Naive thymus-derived CD8-positive, alpha-beta T cell (primary cell): ENCODE results near the gene TRABD2B. TPM values are rescaled to one million over a fixed set of nuclear protein-coding genes. Genes with fewer than 3 reads are reported as not detected.

Experiments
- ATAC-seq, 2 donors: fragments of 150-1000 bp; cut with Tn5 transposase in 1 of 2; sonication (Bioruptor Pico), chemical (Tn5 transposase) in 1 of 2; 1 replicate in 1 of 2; 2 replicates in 1 of 2; pipeline ENCODE4 v1.10.0; 2021; ENCODE audit warnings: mild to moderate bottlenecking in 2 of 2, moderate library complexity in 2 of 2
- POLR2A ChIA-PET: fragments of 350-600 bp; sonication (Branson Sonifier 250); formaldehyde crosslinking; loops from one replicate; lab custom pipeline; 2021; ENCODE audit warnings: antibody characterized with exemption; lab: Charles Lee
- DNase-seq, 10 donors: peaks; one replicate each; pipeline versions ENCODE4 v3.0.0 to v3.0.0-alpha.2; 2020 to 2022
- H3K27ac Mint-ChIP-seq, 10 donors: one replicate each; pipeline ENCODE4 v1.8.0; 2020 to 2022; ENCODE audit warnings: mild to moderate bottlenecking in 10 of 10, mixed read lengths in 10 of 10, moderate library complexity in 4 of 10, inconsistent platforms in 1 of 10
- H3K27me3 Mint-ChIP-seq, 5 donors: one replicate each; pipeline ENCODE4 v1.8.0; 2021 to 2022; ENCODE audit warnings: mixed read lengths in 5 of 5
- H3K36me3 Mint-ChIP-seq, 3 donors: one replicate each; pipeline ENCODE4 v1.8.0; 2020 to 2022; ENCODE audit warnings: mixed read lengths in 3 of 3, mild to moderate bottlenecking in 2 of 3, inconsistent platforms in 1 of 3
- H3K4me1 Mint-ChIP-seq, 4 donors: one replicate each; pipeline ENCODE4 v1.8.0; 2021 to 2022; ENCODE audit warnings: mixed read lengths in 4 of 4
- H3K4me3 Mint-ChIP-seq, 10 donors: one replicate each; pipeline ENCODE4 v1.8.0; 2020 to 2022; ENCODE audit warnings: mild to moderate bottlenecking in 10 of 10, mixed read lengths in 10 of 10, moderate library complexity in 6 of 10, inconsistent platforms in 1 of 10
- H3K9me3 Mint-ChIP-seq, 9 donors: one replicate each; pipeline ENCODE4 v1.8.0; 2020 to 2022; ENCODE audit warnings: mixed read lengths in 9 of 9, mild to moderate bottlenecking in 3 of 9, inconsistent platforms in 1 of 9, moderate library complexity in 1 of 9
- polyA plus RNA-seq, 3 donors: library from polyadenylated mRNA; unstranded; fragments of 300-500 nt; fragmentation: Illumina TruSeq; gene quantifications; one replicate each; pipeline ENCODE4 v1.2.3, GENCODE V29; 2021
- total RNA-seq, 8 experiments: library from RNA in 2 of 8; stranded (reverse) in 2 of 8; gene quantifications; one replicate each; pipeline ENCODE4 v1.2.3 and lab custom pipeline; 2021 to 2026

The TRABD2B gene
- total and polyA plus RNA-seq, 5 experiments from 2014 or later, result not detected

DNA sequence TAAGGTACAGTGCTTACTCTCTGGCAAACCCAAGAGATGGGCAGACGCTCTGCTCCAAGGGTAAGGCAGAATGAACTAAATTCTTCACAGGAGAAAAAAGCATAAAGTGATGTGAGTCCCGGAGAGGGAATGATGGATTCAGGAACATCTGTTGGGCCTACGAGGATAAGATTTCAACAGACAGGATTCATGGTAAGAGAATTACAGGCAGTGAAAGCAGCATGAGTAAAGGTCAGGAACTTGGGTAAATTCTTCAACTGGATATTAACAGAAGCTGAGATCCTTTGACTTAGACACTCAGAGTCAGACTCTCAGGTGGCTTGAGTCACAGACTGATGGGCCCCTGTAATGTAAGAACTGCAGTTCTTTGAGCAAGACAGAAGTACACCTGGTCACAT is 152.6 kb downstream of the TRABD2B start:
- H3K4me3 Mint-ChIP-seq, result no peak overlapping the region
- POLR2A ChIA-PET, result no interaction called here
- no peaks in the 10 kb centered on the region for H3K36me3 Mint-ChIP-seq
- H3K27ac Mint-ChIP-seq, result no peak overlapping the region
- ATAC-seq, result no peak
- DNase-seq, result no peak
- peaks cover 5 to 15% (median 11%) of the 10 kb centered on the region in 5 donors for H3K27me3 Mint-ChIP-seq
- peaks cover 0 to 2% (median 0%) of the 10 kb centered on the region in 4 donors for H3K4me1 Mint-ChIP-seq
- H3K9me3 Mint-ChIP-seq, result no peaks in the 10 kb centered on the region

DNA sequence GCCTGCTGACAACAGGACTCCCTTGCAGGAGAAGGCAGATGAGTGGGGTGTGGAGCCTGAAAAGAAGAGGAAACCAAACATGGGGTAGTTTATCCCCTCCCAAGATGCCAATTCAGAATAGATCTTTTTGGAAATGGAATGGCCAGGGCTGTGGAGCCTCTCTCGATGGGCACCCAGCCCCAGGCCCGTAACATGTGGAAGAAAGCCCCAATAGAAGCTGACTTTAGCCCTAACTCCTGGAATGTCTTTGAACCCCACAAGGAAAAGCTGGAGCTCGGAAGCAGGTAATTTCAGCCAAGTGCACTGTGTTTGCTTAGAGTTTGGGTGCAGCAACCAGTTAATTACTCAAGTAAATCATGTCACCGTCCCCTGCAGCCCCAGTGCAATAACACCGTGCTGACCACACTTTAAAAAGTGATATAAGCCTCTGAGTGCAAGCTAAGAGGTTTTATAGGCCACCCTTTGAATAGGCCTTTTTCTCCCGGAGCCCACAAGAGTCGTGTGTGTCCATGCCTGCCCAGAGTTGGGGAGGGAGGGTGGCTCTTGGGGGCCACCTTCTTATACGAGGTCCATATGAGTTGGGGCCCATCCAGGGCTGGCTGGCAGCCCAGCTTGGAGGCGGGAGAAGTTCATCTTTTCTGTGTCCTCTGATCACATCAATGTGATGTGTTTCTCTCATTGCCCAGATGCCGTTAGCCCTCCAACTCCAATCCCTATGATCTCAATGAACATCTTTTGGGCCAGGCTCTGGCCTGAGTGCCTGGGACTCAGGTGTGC is 153.2 kb downstream of the TRABD2B start:
- POLR2A ChIA-PET, result no interaction called here
- Mint-ChIP-seq H3K4me1 (peaks cover 0 to 2% (median 0%) of the 10 kb centered on the region in 4 donors), H3K9me3 (no peaks in the 10 kb centered on the region), H3K27ac (no peak overlapping the region), H3K27me3 (peaks cover 5 to 15% (median 11%) of the 10 kb centered on the region in 5 donors), H3K4me3 (no peak overlapping the region), H3K36me3 (no peaks in the 10 kb centered on the region)
- ATAC-seq (no peak), DNase-seq (no peak)

DNA sequence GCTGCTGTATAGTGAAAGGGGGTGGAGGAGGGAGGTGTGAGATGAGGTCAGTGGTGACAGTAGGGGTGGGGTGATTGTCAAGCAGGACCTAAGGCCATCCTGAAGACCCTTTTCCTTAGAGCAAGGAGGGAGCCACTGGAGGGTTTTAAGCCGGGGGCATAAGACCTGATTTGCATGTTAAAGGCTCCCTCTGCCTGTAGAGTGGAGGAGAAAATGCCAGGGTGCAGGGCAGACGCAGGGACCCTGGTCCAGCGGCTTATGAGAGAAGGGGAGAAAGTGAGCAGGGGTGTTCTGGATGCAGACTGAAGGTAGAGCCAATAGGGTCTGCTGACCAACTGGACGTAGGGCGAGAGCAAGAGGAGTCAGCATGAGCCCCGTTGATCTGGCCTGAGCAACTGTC is 154.1 kb downstream of the TRABD2B start:
- POLR2A ChIA-PET, result no interaction called here
- H3K27me3 Mint-ChIP-seq, result peaks cover 5 to 16% (median 13%) of the 10 kb centered on the region in 5 donors
- no peak for DNase-seq
- H3K36me3 Mint-ChIP-seq, result no peaks in the 10 kb centered on the region
- H3K27ac Mint-ChIP-seq, result no peak overlapping the region
- no peak for ATAC-seq
- peaks cover 0 to 2% (median 0%) of the 10 kb centered on the region in 4 donors for H3K4me1 Mint-ChIP-seq
- no peaks in the 10 kb centered on the region for H3K9me3 Mint-ChIP-seq
- H3K4me3 Mint-ChIP-seq, result no peak overlapping the region

DNA sequence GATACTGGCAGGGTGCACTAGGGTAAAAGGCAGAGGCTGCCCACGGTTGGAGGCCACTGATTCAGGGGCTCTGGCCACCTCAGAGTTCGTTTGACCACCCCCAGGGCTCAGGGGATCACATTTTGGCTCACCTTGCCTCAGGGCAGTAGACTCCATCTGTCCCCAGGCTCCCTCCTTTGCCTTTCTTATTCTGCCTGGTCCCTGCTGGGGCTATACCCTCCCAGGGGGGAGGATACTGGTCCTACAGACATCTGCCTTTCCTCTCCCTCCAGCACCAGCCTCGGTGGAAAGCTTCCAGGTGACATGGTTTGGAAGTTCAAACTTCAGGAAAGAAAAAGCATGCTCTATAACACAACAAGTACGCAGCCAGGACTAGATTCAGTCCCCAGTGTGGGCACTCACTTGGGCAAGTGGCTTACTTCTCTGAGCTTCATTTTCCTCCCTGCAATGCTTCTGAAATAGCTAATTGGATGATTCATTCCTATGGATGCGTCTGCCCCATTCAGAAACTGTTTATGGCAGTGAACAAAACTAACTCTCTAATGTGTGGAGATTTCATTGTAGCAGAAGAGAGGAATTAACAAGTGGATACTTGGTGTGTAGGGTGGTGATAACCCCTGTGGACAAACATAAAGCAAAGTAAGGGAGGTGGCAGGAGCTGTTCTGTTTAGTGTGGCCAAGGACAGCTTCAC is 154.8 kb downstream of the TRABD2B start:
- H3K36me3 Mint-ChIP-seq, result no peaks in the 10 kb centered on the region
- ATAC-seq (no peak), DNase-seq (no peak)
- H3K27me3 Mint-ChIP-seq, result peaks cover 5 to 17% (median 13%) of the 10 kb centered on the region in 5 donors
- H3K4me1 Mint-ChIP-seq, result peaks cover 0 to 2% (median 0%) of the 10 kb centered on the region in 4 donors
- no peak overlapping the region for H3K27ac Mint-ChIP-seq
- POLR2A ChIA-PET, result no interaction called here
- H3K4me3 Mint-ChIP-seq, result no peak overlapping the region
- no peaks in the 10 kb centered on the region for H3K9me3 Mint-ChIP-seq

DNA sequence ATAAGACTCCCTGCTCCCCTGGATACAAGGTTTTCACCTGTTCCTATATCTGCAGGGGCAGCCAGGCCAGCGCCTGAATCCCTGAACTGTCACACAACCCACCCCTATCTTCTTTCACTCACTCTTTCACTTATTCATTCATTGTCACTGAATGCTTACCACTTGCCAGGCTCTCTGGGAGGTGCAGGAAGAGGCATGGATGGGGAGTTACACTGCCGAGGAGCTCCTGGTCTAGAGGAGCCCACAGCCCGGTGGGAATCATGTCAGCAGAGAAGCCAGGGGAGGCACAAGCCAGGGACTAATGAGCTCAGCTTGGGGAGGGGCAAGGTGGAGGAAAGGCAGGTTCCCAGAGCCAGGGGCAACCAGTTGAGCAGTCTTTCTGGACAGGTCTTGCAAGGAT is 155.8 kb downstream of the TRABD2B start:
- no peak for ATAC-seq
- no peak overlapping the region for H3K4me3 Mint-ChIP-seq
- H3K9me3 Mint-ChIP-seq, result no peaks in the 10 kb centered on the region
- POLR2A ChIA-PET, result no interaction called here
- H3K27ac Mint-ChIP-seq, result no peak overlapping the region
- peaks cover 5 to 19% (median 13%) of the 10 kb centered on the region in 5 donors for H3K27me3 Mint-ChIP-seq
- H3K36me3 Mint-ChIP-seq, result no peaks in the 10 kb centered on the region
- H3K4me1 Mint-ChIP-seq, result peaks cover 0 to 4% (median 0%) of the 10 kb centered on the region in 4 donors
- no peak for DNase-seq

DNA sequence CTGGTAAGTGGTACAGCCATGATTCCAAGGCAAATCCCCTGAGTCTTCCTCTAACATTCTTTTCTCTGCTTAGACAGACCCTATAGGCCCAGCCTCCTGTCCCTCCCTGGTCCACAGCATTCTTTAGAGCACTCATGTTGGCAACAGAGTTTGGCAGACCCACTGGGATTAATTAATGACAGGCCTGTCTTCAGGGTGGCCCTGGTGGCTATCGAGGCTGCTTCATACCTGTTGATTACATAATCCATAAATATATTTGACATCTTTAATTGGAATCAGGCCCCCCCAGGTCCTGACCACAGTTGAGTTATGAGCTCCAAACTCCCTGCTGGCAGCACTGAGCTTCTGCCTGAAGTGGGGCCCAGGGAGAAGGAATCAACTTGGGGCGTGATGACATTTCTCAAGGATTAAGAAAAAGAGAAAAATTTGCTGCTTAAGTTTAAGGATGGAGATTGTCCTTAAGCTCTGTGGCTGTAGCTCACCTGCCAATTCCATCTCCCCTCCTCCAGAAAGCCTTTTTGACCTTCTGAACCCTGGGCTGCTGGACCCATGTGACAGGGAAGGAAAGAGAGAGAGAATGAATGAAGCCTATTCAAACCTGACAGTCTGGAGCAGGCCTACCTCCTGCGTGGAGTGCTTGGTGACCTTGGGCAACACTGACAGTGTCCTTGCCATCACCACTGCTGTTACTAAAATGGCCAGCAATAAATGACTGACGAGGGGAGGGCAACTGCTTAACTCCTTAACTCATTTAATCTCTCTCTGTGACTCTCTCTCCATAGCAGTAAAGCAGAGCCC is 156.6 kb downstream of the TRABD2B start:
- Mint-ChIP-seq H3K36me3 (peaks cover 0 to 6% (median 0%) of the 10 kb centered on the region in 3 donors), H3K4me3 (no peak overlapping the region), H3K9me3 (peaks cover 0 to 6% (median 0%) of the 10 kb centered on the region in 9 donors), H3K27me3 (peaks cover 5 to 19% (median 13%) of the 10 kb centered on the region in 5 donors), H3K27ac (no peak overlapping the region), H3K4me1 (peaks cover 0 to 4% (median 0%) of the 10 kb centered on the region in 4 donors)
- DNase-seq, result no peak
- POLR2A ChIA-PET, result no interaction called here
- no peak for ATAC-seq

DNA sequence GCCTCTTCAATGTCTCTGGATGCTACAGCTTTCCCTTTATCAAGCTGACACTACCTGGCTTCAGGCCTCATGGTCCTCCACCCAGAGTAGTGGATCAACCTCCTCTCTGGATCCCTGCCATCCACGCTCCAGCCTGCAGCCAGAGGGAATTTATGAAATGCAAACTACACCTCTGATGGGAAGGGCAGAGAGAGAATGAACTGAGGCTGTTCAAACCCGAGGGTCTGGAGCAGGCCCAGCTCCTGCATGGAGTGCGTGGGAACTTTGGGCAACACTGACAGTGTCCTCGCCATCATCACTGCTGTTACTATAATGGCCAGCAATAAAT is 157.8 kb downstream of the TRABD2B start:
- H3K9me3 Mint-ChIP-seq, result peaks cover 0 to 18% (median 7%) of the 10 kb centered on the region in 9 donors
- H3K4me1 Mint-ChIP-seq, result peaks cover 0 to 4% (median 0%) of the 10 kb centered on the region in 4 donors
- no peak for DNase-seq
- peaks cover 0 to 13% (median 1%) of the 10 kb centered on the region in 3 donors for H3K36me3 Mint-ChIP-seq
- POLR2A ChIA-PET, result no interaction called here
- no peak overlapping the region for H3K4me3 Mint-ChIP-seq
- H3K27me3 Mint-ChIP-seq, result peaks cover 5 to 19% (median 10%) of the 10 kb centered on the region in 5 donors
- no peak overlapping the region for H3K27ac Mint-ChIP-seq
- ATAC-seq, result no peak

DNA sequence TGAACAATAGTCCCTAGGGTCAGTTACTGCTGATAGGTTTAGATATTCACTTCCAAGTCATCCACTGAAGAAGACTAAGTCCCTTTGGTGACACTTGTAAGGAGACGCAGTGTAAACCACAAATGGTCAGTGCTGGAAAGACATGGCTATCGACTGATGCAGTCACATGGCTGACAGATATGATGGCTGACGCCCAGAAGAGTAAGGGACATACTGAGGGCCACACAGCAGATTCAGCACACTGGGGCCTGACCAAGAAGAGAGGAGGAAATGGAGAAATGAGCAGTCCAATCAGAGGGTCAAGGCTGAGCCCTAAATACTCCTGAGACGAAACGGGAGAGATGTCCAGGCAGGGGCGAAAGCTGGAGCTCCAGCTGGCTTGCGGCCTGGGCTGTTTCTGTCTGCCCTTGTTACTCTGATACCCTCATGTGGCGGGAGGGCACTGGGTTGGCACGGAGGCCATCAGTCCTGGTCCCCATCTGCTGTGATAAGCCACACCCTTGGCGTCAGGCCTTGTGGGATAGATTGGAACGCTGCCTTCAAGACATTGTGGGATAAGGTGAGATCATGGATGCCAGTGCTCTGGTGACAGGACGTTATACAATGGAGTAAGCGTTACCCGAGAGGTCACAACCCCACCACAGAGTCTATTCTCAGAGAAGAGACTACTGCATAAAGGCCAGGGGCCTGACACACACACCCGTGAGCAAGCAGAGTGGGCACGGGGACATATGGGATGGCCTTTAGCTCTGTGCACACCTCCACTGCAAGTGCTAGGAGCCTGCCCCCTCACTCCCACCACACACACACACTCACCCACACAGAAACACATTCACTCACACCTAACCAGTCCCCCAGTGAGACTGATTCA is 158.4 kb downstream of the TRABD2B start:
- H3K27me3 Mint-ChIP-seq, result peaks cover 5 to 19% (median 10%) of the 10 kb centered on the region in 5 donors
- POLR2A ChIA-PET, result no interaction called here
- no peak overlapping the region for H3K4me3 Mint-ChIP-seq
- no peak for DNase-seq
- ATAC-seq, result no peak
- peaks cover 0 to 13% (median 1%) of the 10 kb centered on the region in 3 donors for H3K36me3 Mint-ChIP-seq
- peaks cover 0 to 4% (median 0%) of the 10 kb centered on the region in 4 donors for H3K4me1 Mint-ChIP-seq
- H3K27ac Mint-ChIP-seq, result peak overlapping the region in 1 of 10 donors; percentile 37
- peaks cover 0 to 19% (median 8%) of the 10 kb centered on the region in 9 donors for H3K9me3 Mint-ChIP-seq

DNA sequence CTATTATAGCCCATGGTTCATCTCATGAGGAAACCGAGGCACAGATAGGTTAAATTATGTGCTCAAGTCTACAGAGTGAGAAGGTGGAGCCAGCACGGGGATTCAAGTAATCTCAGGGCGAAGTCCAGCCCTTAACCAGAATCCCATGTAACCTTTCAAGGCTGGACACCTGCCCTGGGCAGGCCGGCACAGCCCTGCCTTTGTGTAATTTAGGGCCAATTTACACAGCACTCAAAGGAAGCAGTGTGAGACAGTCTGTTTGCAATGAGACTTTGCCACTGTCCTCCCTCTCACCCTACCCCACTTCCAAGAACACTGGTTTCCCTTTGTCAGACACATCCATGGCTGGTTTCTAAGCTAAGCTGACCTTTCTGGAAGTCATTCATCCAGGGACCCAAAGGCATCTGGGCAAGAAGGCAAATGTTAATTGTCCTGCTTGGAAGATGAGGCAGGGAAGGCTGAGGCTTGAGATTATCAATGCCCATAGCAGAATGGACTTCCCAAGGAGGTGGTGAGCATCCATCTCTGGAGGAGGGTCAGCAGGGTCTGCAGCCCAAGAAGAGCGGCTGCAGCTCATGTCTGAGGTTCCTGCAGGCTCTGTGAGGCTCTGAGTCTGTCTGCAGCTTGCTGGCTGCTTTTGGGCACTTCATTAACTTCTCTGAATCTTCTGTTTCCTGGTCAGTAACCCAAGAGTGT is 159.2 kb downstream of the TRABD2B start:
- Mint-ChIP-seq H3K36me3 (peaks cover 0 to 13% (median 1%) of the 10 kb centered on the region in 3 donors), H3K4me3 (no peak overlapping the region), H3K27me3 (peaks cover 4 to 12% (median 5%) of the 10 kb centered on the region in 5 donors), H3K27ac (no peak overlapping the region), H3K9me3 (peaks cover 0 to 19% (median 8%) of the 10 kb centered on the region in 9 donors), H3K4me1 (peaks cover 0 to 4% (median 0%) of the 10 kb centered on the region in 4 donors)
- no peak for DNase-seq
- POLR2A ChIA-PET, result no interaction called here
- ATAC-seq, result no peak

DNA sequence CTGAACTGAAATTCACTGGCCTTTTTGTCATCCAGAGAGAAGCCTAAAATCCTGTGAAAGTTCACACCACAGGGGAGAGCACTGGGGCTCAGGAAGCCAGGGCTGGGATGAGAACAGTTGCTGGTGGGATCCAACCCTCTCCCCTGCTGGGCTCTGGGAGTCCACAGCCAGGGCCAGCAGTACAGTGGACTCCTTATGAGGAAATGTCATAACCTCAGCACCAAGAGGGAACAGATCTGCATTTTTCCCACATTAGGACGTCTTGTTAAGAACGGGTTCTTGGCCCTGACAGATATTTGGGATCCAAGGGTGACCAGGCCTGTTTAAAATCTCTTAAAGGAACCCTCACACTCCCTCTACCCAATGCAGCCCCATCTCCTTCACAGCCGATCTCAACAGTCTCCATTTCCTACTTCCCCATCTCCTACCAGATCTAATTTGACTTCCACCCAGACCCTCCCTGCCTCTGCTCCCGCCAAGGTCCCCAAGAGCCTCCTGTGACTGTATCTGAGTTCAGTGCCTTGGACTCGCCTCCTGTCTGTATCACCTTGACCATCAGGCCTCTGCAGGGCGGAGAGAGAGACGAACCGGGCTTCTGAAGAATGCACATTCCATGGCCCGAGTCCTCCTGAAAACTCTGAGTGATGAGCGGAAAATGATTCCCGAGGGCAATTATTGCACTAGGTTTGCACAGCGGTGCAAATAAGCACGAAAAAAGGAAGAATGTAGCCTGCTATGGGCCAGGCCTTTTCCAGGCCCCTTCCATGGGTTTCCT is 159.9 kb downstream of the TRABD2B start:
- no peak for ATAC-seq
- no peak overlapping the region for H3K27ac Mint-ChIP-seq
- POLR2A ChIA-PET, result no interaction called here

DNA sequence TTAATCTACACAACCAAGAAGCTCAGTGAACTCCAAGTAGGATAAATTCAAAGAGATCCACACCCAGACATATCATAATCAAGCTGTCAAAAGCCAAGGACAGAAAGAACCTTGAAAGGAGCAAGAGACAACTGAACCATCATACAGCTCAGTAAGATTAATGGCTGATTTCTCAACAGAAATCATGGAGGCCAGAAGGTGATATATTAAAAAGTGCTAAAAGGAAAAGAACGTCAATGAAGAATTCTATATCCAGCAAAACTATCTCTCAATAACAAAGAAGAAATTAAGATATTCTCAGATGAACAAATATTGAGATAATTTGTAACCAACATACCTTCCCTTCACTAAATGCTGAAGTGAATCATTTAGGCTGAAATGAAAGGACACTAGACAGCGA is 161.8 kb downstream of the TRABD2B start:
- H3K36me3 Mint-ChIP-seq, result peaks cover 0 to 13% (median 1%) of the 10 kb centered on the region in 3 donors
- no peak overlapping the region for H3K4me3 Mint-ChIP-seq
- peaks cover 0 to 2% (median 0%) of the 10 kb centered on the region in 4 donors for H3K4me1 Mint-ChIP-seq
- peaks cover 0 to 19% (median 8%) of the 10 kb centered on the region in 9 donors for H3K9me3 Mint-ChIP-seq
- POLR2A ChIA-PET, result no interaction called here
- ATAC-seq, result no peak
- no peak for DNase-seq
- peaks cover 0 to 12% (median 7%) of the 10 kb centered on the region in 5 donors for H3K27me3 Mint-ChIP-seq
- H3K27ac Mint-ChIP-seq, result no peak overlapping the region

More for the DNA sequence above, 159.9 kb downstream of the TRABD2B start:
- Mint-ChIP-seq H3K9me3 (peaks cover 0 to 19% (median 8%) of the 10 kb centered on the region in 9 donors), H3K4me1 (peaks cover 0 to 4% (median 0%) of the 10 kb centered on the region in 4 donors), H3K4me3 (no peak overlapping the region), H3K36me3 (peaks cover 0 to 13% (median 1%) of the 10 kb centered on the region in 3 donors), H3K27me3 (peaks cover 0 to 8% (median 1%) of the 10 kb centered on the region in 5 donors)
- DNase-seq, result no peak
